ENCODE results near the gene SLC30A3. TPM values are rescaled to one million over a fixed set of nuclear protein-coding genes. Genes with fewer than 3 reads are reported as not detected.
"Not testable (repeated sequence)": the region's sequence is repeated elsewhere in the genome, so short reads cannot be mapped to it uniquely, and the experiment has no call there.

SLC30A3 gene
- total RNA-seq, 1 donor from 2014 or later, result 0.16 TPM

DNA sequence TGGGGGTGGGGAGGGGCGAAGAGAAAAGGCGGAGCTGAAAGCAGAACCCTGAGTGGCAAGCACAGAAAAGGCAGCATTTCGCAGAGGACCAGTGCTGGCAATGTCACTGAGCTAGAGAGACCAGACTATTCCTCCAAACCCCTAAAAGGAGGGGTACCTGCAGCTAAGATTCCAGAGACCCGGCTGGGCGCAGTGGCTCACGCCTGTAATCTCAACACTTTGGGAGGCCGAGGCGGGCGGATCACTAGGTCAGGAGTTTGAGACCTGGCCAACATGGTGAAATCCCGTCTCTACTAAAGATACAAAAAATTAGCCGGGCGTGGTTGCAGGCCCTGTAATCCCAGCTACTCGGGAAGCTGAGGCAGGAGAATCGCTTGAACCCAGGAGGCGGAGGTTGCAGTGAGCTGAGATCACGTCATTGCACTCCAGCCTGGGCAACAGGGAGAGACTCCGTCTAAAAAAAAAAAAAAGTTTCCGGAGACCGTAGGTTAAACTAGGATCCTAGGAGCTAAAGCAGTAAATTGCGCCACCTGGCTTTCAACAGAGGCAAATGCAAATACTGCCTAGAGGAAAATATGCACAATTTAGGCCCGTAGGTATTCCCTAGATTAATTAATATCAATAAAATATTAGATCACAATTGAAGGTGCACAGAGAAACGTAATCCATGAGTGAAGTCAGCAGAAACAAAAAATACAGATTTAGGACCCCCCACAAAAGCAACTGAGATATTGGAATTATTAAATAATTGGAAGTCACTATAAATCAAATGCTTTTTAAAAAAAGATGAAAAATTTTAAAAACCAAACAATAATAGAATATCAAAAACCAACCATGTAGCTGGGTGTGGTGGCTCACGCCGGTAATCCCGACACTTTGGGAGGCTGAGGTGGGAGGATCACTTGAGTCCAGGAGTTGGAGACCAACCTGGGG, 40.5 kb upstream of the SLC30A3 start:
- H4K20me1 ChIP-seq (ENCODE audit: insufficient read depth, low read length), result peaks cover 11% of the 10 kb centered on the region
- H3K4me2 ChIP-seq (ENCODE audit: low read length), result peak overlapping the region; percentile 65
- peaks cover 36% of the 10 kb centered on the region for H3K27me3 Mint-ChIP-seq (ENCODE audit: low read depth, unreplicated experiment)
- no peaks in the 10 kb centered on the region for H3K79me2 ChIP-seq (ENCODE audit: insufficient read depth, low read length)
- no peak overlapping the region for H3K4me3 ChIP-seq (ENCODE audit: insufficient read depth, low read depth, low read length)
- H3K36me3 ChIP-seq (ENCODE audit: insufficient read depth, low read length), result no peaks in the 10 kb centered on the region
- H3K4me1 ChIP-seq (ENCODE audit: insufficient read depth, low read length), result peaks cover 3% of the 10 kb centered on the region
- no peaks in the 10 kb centered on the region for H3K9me3 ChIP-seq (ENCODE audit: insufficient read depth, low read depth, low read length)
- H3K27me3 ChIP-seq (ENCODE audit: insufficient read depth, low read length), result peaks cover 41% of the 10 kb centered on the region
- peak; percentile 32 for DNase-seq (ENCODE audit: low read depth)
- H3K27ac ChIP-seq (ENCODE audit: low read depth, low read length), result no peak overlapping the region
- H2AFZ ChIP-seq (ENCODE audit: low read depth, low read length), result no peak overlapping the region
- no peak overlapping the region for H3K27ac Mint-ChIP-seq (ENCODE audit: unreplicated experiment)
- TF ChIP-seq, protein P1, sequence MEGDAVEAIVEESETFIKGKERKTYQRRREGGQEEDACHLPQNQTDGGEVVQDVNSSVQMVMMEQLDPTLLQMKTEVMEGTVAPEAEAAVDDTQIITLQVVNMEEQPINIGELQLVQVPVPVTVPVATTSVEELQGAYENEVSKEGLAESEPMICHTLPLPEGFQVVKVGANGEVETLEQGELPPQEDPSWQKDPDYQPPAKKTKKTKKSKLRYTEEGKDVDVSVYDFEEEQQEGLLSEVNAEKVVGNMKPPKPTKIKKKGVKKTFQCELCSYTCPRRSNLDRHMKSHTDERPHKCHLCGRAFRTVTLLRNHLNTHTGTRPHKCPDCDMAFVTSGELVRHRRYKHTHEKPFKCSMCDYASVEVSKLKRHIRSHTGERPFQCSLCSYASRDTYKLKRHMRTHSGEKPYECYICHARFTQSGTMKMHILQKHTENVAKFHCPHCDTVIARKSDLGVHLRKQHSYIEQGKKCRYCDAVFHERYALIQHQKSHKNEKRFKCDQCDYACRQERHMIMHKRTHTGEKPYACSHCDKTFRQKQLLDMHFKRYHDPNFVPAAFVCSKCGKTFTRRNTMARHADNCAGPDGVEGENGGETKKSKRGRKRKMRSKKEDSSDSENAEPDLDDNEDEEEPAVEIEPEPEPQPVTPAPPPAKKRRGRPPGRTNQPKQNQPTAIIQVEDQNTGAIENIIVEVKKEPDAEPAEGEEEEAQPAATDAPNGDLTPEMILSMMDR (IDR thresholded peaks at IDR 0.05; ENCODE audit: insufficient read depth, low read depth, low read length), result peak; percentile 90
- TF ChIP-seq EZH2 (IDR thresholded peaks at IDR 0.05; ENCODE audit: insufficient read depth, low read length), result no peak
- no peak overlapping the region for H3K4me3 Mint-ChIP-seq (ENCODE audit: unreplicated experiment)
- no peak for FAIRE-seq
- H3K9me3 Mint-ChIP-seq (ENCODE audit: unreplicated experiment), result no peaks in the 10 kb centered on the region
- no peak overlapping the region for H3K9ac ChIP-seq (ENCODE audit: low read length)
- peaks cover 2% of the 10 kb centered on the region for H3K36me3 Mint-ChIP-seq (ENCODE audit: low read depth, unreplicated experiment)
- H3K4me1 Mint-ChIP-seq (ENCODE audit: low read depth, unreplicated experiment), result no peaks in the 10 kb centered on the region

DNA sequence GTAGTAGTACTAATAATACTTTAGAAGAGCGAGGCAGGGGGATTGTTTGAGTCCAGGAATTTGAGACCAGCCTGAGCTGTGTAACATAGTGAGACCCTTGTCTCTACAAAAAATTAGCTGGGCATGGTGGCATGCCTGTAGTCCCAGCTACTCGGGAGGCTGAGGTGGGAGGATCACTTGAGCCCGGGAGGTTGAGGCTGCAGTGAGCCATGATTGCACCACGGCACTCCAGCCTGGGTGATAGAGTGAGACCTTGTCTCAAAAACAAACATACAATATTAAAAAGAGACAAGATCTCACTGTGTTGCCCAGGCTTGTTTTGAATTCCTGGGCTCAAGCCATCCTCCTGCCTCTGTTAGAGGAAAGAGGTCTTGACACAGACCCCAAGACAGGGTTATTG, 37.8 kb upstream of the SLC30A3 start:
- not testable (repeated sequence) for H3K36me3 ChIP-seq (ENCODE audit: insufficient read depth, low read length); H3K79me2 ChIP-seq (ENCODE audit: insufficient read depth, low read length); H3K9me3 ChIP-seq (ENCODE audit: insufficient read depth, low read depth, low read length); H3K27ac ChIP-seq (ENCODE audit: low read depth, low read length); H3K36me3 Mint-ChIP-seq (ENCODE audit: low read depth, unreplicated experiment); H3K4me3 ChIP-seq (ENCODE audit: insufficient read depth, low read depth, low read length); H4K20me1 ChIP-seq (ENCODE audit: insufficient read depth, low read length); H3K4me3 Mint-ChIP-seq (ENCODE audit: unreplicated experiment); H3K4me1 Mint-ChIP-seq (ENCODE audit: low read depth, unreplicated experiment); H2AFZ ChIP-seq (ENCODE audit: low read depth, low read length); H3K4me2 ChIP-seq (ENCODE audit: low read length); H3K9me3 Mint-ChIP-seq (ENCODE audit: unreplicated experiment); DNase-seq (ENCODE audit: low read depth); H3K9ac ChIP-seq (ENCODE audit: low read length); H3K4me1 ChIP-seq (ENCODE audit: insufficient read depth, low read length); FAIRE-seq; H3K27ac Mint-ChIP-seq (ENCODE audit: unreplicated experiment)
- H3K27me3 Mint-ChIP-seq (ENCODE audit: low read depth, unreplicated experiment), result peaks cover 34% of the 10 kb centered on the region
- peaks cover 25% of the 10 kb centered on the region for H3K27me3 ChIP-seq (ENCODE audit: insufficient read depth, low read length)

DNA sequence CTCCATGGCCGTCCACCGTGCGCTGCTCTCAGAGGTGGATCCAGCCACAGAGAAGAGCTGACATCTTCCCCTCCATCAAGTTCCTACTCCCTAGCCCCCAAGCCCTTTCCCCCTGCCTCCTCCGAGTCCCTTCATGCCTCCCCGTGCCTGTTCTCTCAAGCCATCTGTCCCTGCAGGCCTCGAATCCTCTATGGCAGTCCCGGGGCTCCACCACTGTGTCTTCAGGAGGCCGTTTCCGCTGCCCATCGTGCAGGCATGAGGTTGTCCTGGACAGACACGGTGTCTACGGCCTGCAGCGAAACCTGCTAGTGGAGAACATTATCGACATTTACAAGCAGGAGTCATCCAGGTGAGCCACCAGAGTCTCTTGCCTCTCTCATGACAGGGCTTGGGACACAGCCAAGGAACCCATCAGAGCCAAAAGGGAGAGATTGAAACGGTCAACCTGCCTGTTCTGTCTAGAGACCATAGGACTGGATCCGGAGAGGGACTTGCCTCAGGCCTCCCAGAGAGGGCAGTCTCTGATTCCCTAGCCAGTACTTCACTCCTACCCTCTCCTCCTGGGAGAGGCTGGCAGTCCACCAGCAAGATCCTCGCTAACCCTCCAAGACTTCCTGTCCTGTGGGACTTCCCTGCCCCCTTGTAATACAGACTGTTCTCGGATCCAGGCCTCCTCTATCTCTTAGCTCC, 35.7 kb upstream of the SLC30A3 start:
- H3K36me3 Mint-ChIP-seq (ENCODE audit: low read depth, unreplicated experiment), result no peaks in the 10 kb centered on the region

More for the DNA sequence above, 35.7 kb upstream of the SLC30A3 start:
- no peak overlapping the region for H3K27ac Mint-ChIP-seq (ENCODE audit: unreplicated experiment)
- Histone ChIP-seq H3K4me3 (ENCODE audit: insufficient read depth, low read depth, low read length) (no peak overlapping the region), H3K27me3 (ENCODE audit: insufficient read depth, low read length) (peaks cover 11% of the 10 kb centered on the region), H4K20me1 (ENCODE audit: insufficient read depth, low read length) (no peaks in the 10 kb centered on the region), H3K9ac (ENCODE audit: low read length) (no peak overlapping the region), H3K79me2 (ENCODE audit: insufficient read depth, low read length) (no peaks in the 10 kb centered on the region), H3K9me3 (ENCODE audit: insufficient read depth, low read depth, low read length) (no peaks in the 10 kb centered on the region), H3K36me3 (ENCODE audit: insufficient read depth, low read length) (no peaks in the 10 kb centered on the region), H3K4me2 (ENCODE audit: low read length) (no peak overlapping the region), H3K4me1 (ENCODE audit: insufficient read depth, low read length) (peaks cover under 1% of the 10 kb centered on the region), H2AFZ (ENCODE audit: low read depth, low read length) (no peak overlapping the region), H3K27ac (ENCODE audit: low read depth, low read length) (no peak overlapping the region)
- DNase-seq (ENCODE audit: low read depth) (no peak), FAIRE-seq (no peak)
- peaks cover 2% of the 10 kb centered on the region for H3K9me3 Mint-ChIP-seq (ENCODE audit: unreplicated experiment)
- H3K4me1 Mint-ChIP-seq (ENCODE audit: low read depth, unreplicated experiment), result no peaks in the 10 kb centered on the region
- peak overlapping the region; percentile 13 for H3K4me3 Mint-ChIP-seq (ENCODE audit: unreplicated experiment)
- TF ChIP-seq, protein P1 (IDR thresholded peaks at IDR 0.05; ENCODE audit: insufficient read depth, low read depth, low read length), result no peak
- H3K27me3 Mint-ChIP-seq (ENCODE audit: low read depth, unreplicated experiment), result peaks cover 21% of the 10 kb centered on the region
